GM12873 (cell line): ENCODE measurements around the gene CCND3.

ENCODE experiments used
- TF ChIP-seq, protein P1 (sequence below): IDR thresholded peaks from 2 replicates; pipeline ENCODE4 v1.5.1; 2012; ENCODE audit warnings: low read depth, mild to moderate bottlenecking, moderate library complexity, low read length, control low read depth; ENCODE audit not compliant: insufficient read depth; ENCODE audit errors: missing control alignments

Gene CCND3

DNA sequence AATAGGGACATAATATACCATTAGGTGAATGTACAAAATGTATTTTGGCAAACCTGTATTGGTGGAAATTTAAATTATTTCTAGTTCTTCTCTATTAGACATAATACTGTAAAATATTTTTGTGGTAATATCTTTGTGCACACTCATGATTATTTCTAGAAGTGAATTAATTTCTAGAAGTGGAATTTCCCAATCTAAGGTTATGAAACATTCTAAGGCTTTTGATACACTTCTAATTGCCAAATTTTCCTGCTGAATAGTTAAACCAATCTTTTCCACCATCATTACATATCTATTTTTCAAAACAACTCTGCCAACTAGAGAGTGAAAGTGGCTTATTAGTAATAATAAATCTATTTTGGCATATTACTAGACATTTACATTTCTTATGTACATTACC, 1.8 kb upstream of the CCND3 start:
- TF ChIP-seq, protein P1, sequence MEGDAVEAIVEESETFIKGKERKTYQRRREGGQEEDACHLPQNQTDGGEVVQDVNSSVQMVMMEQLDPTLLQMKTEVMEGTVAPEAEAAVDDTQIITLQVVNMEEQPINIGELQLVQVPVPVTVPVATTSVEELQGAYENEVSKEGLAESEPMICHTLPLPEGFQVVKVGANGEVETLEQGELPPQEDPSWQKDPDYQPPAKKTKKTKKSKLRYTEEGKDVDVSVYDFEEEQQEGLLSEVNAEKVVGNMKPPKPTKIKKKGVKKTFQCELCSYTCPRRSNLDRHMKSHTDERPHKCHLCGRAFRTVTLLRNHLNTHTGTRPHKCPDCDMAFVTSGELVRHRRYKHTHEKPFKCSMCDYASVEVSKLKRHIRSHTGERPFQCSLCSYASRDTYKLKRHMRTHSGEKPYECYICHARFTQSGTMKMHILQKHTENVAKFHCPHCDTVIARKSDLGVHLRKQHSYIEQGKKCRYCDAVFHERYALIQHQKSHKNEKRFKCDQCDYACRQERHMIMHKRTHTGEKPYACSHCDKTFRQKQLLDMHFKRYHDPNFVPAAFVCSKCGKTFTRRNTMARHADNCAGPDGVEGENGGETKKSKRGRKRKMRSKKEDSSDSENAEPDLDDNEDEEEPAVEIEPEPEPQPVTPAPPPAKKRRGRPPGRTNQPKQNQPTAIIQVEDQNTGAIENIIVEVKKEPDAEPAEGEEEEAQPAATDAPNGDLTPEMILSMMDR: no peak

DNA sequence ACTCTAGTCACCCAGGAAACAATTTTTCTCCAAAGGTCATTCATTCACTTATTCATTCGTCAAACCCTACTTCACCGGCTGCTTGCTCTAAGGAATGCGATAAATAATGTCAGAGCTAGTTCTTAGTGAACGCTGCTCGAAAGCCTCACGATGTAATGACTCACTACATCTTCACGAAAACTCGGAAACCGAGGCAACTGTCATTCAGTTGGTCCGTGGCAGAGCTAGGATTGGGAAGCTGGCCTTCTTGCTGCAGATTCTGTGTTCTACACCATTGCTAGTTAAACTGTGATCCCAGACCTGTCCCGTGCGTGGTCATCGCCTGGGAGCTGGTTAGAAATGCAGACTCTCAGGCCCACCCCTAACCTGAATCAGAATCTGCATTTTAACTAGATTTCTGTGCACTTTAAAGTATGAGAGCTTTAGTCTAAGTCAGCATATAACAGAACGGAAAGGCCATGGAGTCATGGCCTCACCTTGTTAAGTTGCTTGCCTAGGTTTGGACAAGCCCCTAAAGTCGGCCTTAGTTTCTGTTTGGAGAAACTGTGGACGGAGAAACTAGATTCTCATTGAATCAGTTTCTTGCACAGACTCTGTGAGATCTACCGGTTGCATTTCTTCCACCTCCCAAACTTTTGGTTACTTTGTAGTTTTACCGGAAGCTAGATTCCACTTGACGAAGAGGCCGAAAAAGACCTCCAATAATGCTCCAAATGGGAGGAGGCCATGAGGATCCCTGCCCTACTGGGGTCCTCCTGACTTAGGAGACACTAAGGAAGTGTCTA, 651 bp upstream of the CCND3 start:
- TF ChIP-seq, protein P1: no peak

DNA sequence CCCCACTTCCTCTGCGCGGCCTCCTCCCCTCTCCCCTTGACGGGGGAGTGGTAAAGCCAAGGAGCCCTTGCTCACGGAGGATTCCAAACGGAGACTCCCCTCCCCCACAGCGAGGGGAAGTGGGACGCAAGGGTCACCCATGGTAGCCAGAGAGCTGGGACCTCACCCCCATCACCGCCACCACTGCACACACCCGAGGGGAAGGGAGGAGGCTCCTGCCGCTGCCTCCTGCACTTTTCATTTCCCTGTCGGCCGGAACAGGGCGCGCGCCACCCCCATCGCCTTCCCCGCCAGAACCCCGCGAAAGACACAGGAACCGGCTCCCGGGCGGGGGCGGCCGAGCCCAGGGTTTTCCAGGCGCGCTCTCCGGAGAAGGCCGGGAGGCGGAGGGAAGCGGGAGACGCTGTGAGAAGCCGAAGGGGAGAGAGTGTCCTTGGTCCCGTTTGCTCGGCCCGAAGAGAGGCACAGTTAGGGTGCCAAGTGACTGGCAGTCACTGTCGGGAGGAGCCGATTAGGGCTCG, 789 bp downstream of the CCND3 start:
- TF ChIP-seq, protein P1: no peak

DNA sequence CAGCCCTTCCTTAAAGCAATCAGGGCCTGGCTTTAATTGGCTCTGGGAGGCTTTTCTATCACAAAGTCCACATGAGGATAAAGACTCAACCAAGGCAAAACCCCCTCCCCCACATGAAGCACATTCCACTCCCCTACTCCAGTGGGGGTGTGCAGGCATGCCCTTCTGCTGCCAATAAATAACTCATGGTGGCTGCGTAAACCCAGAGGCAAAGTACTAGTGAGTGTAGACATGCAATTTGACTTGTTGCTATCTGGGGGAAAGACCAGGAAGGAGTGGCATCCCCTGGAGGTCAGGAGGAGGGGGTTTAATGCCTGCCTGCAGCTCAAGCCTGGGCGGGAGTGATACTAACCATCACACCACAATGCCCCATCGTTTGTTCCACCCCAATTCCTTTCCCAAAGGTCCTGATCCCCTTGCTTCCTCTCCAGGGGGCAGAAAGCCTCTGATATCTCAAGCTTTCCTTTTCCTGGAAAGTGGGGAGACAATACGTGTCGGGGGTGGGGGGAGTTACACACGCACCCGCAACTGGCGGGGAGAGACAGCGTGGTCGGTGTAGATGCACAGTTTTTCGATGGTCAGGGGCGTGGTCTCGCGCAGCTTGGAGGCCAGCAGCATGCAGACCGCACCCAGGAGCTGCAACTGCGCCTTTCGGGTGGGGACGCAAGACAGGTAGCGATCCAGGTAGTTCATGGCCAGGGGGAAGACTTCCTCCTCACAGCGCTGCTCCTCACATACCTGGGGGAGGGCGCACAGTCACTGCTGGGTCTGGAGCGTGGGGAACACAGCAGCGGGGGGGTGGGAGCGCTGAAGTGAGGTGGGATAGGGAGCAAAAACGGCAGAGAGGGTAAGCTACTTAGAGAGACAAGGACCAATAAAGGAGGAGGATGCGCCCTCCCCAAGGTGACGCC, 1.5 kb downstream of the CCND3 start:
- TF ChIP-seq, protein P1: no peak

DNA sequence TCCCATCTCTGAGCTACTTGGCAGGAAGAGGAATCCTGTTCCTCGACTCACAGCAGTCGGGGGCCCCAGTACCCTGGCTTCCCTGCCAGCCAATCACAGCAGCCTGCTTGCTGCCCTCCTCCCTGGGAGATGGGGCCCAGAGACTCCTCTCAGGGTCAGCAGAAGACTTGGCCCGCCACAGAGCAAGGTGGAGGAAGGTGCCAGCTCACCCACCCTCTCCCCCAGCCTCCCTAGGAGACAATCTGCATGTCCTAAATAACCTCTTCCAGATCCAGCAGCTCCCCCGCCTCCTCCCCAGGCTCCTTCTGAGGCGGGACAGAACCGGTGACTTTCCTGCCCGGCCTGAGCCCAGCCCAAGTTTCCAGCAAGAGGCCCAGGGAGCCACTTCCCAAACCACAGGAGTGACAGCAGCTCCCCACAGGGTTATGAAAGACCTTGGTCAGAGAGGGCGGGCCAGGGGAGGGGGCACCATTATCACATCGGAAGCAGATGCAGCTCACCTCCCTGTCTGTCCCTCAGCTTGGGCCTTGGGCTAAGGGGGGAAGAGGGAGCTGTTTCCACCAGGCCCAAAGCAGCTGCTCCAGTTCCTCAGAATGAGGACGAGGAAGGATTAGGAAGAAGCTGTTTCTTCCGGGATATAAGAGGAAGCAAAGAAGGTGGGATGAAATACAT, 2.3 kb downstream of the CCND3 start:
- TF ChIP-seq, protein P1: no peak

DNA sequence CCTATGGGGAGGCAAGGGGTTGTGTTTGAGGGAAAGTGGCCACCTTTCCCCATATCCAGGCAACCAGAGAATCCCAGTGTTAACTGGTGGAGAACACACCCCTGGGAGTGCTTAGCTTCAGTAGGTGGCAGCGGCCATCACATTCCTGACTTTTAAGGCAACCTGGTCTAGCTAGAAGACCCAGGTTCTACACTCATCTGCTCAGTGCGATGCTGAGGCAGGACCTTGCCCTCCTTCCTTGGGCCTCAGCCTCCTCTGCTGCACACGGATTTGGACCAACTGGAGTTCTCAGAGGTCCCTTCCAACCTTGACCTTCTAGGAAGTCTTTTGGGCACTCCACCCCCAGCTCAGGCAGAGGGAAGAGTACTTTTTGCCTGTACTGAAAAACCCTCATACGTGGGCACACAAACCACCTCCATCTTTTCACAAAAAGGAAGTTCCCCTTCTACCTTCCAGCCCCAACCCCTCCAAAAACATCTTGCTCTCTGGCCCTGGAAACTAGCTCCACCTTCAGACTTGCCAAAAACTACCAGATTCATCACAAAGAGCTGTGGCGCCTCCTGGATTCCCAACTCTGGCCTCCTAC, 2.9 kb downstream of the CCND3 start:
- TF ChIP-seq, protein P1: no peak
